ENCODE measurements around the gene METTL27.

The METTL27 gene

GRCh38 chr7:73834626-73835191 lies 7.6 kb downstream of the METTL27 start:
- DNase-seq (ENCODE audit: extremely low read depth, low read depth): no peak
- no peak overlapping the region for H3K4me3 ChIP-seq (replicated peaks; ENCODE audit: low read depth, low read length)
- no peak for TF ChIP-seq CTCF (IDR thresholded peaks at IDR 0.05; ENCODE audit: low read depth, low read length, missing control alignments)

GRCh38 chr7:73833251-73833919 lies 8.9 kb downstream of the METTL27 start:
- H3K4me3 ChIP-seq (replicated peaks; ENCODE audit: low read depth, low read length): no peak overlapping the region
- DNase-seq (ENCODE audit: extremely low read depth, low read depth): no peak
- no peak for TF ChIP-seq CTCF (IDR thresholded peaks at IDR 0.05; ENCODE audit: low read depth, low read length, missing control alignments)

- no peak overlapping the region for H3K4me3 ChIP-seq (replicated peaks; ENCODE audit: low read depth, low read length)
- TF ChIP-seq CTCF (IDR thresholded peaks at IDR 0.05; ENCODE audit: low read depth, low read length, missing control alignments): no peak
- DNase-seq (ENCODE audit: extremely low read depth, low read depth): no peak
Observed at GRCh38 chr7:73832806-73833205, 9.5 kb downstream of the METTL27 start.

GRCh38 chr7:73831834-73832651 lies 10.3 kb downstream of the METTL27 start:
- no peak for TF ChIP-seq CTCF (IDR thresholded peaks at IDR 0.05; ENCODE audit: low read depth, low read length, missing control alignments)
- no peak for DNase-seq (ENCODE audit: extremely low read depth, low read depth)
- H3K4me3 ChIP-seq (replicated peaks; ENCODE audit: low read depth, low read length): no peak overlapping the region

- no peak overlapping the region for H3K4me3 ChIP-seq (replicated peaks; ENCODE audit: low read depth, low read length)
- DNase-seq (ENCODE audit: extremely low read depth, low read depth): no peak
- no peak for TF ChIP-seq CTCF (IDR thresholded peaks at IDR 0.05; ENCODE audit: low read depth, low read length, missing control alignments)
Observed at GRCh38 chr7:73831584-73831833, 10.8 kb downstream of the METTL27 start.

GRCh38 chr7:73830681-73831583 lies 11.4 kb downstream of the METTL27 start, which contains the start of gene CLDN4:
CLDN4 (plus strand) TSS chr7:73830996; CDS start chr7:73831202, 206 bp downstream.
- H3K4me3 ChIP-seq (replicated peaks; ENCODE audit: low read depth, low read length): no peak within 1 kb of the TSS
- no peak for DNase-seq (ENCODE audit: extremely low read depth, low read depth)
- TF ChIP-seq CTCF (IDR thresholded peaks at IDR 0.05; ENCODE audit: low read depth, low read length, missing control alignments): no peak
